ENCODE data around the gene TAOK1.

The TAOK1 gene

DNA sequence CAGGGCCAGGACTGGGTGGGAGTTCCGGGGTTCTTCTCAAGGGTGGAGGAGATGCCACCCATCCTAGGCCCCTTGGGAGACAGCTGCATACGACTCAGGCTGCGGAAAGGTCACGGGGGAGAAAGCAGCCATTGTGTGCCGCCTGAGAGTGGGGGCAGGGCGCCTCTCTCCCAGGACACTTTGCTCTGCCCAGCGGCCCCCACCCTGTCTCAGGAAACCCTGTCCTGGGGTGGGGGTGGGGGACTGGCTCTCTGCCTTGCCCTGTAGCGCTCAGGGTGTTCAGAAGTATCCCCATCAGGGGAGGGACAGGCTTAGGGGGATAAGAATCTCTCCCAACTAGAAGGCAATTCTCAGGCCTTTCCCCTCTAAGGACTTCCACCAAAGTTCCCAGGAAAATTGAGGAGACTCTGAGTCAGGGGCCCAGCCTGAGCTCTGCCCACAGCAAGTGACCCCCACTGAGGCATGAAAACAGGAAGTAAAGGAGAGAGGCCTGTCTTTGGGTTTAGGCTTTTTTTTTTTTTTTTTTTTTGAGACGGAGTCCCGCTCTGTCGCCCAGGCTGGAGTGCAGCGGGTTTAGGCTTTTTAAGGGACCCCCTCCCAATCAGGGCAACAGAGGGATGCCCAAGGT is 194.4 kb downstream of the TAOK1 start:
- TF ChIP-seq, protein P1, sequence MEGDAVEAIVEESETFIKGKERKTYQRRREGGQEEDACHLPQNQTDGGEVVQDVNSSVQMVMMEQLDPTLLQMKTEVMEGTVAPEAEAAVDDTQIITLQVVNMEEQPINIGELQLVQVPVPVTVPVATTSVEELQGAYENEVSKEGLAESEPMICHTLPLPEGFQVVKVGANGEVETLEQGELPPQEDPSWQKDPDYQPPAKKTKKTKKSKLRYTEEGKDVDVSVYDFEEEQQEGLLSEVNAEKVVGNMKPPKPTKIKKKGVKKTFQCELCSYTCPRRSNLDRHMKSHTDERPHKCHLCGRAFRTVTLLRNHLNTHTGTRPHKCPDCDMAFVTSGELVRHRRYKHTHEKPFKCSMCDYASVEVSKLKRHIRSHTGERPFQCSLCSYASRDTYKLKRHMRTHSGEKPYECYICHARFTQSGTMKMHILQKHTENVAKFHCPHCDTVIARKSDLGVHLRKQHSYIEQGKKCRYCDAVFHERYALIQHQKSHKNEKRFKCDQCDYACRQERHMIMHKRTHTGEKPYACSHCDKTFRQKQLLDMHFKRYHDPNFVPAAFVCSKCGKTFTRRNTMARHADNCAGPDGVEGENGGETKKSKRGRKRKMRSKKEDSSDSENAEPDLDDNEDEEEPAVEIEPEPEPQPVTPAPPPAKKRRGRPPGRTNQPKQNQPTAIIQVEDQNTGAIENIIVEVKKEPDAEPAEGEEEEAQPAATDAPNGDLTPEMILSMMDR (IDR thresholded peaks at IDR 0.05; ENCODE audit: borderline replicate concordance, insufficient read depth, low read depth, low read length): no peak
- H3K4me3 ChIP-seq (ENCODE audit: low read depth, low read length): no peak overlapping the region

DNA sequence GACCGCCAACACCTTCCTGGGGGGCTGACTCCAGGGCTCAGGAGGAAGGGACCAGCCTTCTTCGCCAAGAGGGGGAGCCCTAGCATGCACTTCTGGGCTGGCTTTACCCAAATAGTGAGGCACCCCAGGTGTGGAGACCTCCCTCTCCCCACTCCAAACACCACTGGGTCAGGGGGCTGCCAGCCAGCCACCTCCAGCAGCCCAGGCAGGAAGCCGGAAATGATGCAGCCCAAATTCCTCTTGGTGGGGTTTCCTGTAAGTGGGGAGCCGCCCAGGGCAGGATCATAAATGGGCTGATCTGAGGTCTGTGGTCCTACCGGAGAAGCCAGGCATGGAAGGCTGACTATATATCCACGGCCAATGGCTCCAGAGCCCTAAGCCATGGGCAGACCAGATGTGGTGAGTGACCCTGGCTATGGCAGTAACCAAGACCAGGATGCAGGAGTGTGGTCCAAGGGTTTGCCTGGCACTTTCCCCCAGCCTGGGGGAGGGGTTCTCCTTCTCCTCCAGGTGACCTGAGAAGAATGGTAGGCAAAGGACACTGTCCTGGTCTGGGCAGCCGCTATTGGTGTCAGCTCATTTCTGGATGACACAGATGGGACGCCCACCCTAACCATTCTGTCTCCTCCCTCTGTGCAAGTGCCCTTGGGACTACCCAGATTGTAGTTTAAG is 195.1 kb downstream of the TAOK1 start:
- TF ChIP-seq, protein P1 (IDR thresholded peaks at IDR 0.05; ENCODE audit: borderline replicate concordance, insufficient read depth, low read depth, low read length): peak; percentile 59
- no peak overlapping the region for H3K4me3 ChIP-seq (ENCODE audit: low read depth, low read length)

GRCh38 chr17:29586676-29587469 is 196.7 kb downstream of the TAOK1 start:
- TF ChIP-seq, protein P1 (IDR thresholded peaks at IDR 0.05; ENCODE audit: borderline replicate concordance, insufficient read depth, low read depth, low read length): no peak
- no peak overlapping the region for H3K4me3 ChIP-seq (ENCODE audit: low read depth, low read length)

DNA sequence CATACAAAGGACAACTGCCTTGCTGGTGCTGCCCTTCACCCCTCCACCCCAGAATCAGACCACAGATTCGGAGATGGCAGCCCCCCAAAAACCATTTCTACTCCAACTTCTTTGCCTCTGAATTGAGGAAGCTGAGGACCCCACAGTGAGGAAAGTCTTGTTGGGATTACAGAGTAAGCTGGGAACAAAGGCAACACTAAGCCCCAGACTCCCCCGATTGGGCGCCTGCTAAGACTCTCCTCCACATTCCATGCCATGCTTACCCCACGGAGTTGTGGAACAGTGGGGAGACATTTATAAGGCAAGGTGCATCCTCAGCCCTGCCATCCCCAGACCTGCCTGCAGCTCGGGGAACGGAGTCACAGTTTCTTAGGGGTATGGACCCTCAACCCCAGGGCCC is 197.4 kb downstream of the TAOK1 start:
- H3K4me3 ChIP-seq (ENCODE audit: low read depth, low read length): peak overlapping the region; percentile 85
- TF ChIP-seq, protein P1 (IDR thresholded peaks at IDR 0.05; ENCODE audit: borderline replicate concordance, insufficient read depth, low read depth, low read length): no peak

- TF ChIP-seq, protein P1 (IDR thresholded peaks at IDR 0.05; ENCODE audit: borderline replicate concordance, insufficient read depth, low read depth, low read length): no peak
- H3K4me3 ChIP-seq (ENCODE audit: low read depth, low read length): peak overlapping the region; percentile 85
These were observed 197.9 kb downstream of the TAOK1 start for GRCh38 chr17:29588017-29588561.

DNA sequence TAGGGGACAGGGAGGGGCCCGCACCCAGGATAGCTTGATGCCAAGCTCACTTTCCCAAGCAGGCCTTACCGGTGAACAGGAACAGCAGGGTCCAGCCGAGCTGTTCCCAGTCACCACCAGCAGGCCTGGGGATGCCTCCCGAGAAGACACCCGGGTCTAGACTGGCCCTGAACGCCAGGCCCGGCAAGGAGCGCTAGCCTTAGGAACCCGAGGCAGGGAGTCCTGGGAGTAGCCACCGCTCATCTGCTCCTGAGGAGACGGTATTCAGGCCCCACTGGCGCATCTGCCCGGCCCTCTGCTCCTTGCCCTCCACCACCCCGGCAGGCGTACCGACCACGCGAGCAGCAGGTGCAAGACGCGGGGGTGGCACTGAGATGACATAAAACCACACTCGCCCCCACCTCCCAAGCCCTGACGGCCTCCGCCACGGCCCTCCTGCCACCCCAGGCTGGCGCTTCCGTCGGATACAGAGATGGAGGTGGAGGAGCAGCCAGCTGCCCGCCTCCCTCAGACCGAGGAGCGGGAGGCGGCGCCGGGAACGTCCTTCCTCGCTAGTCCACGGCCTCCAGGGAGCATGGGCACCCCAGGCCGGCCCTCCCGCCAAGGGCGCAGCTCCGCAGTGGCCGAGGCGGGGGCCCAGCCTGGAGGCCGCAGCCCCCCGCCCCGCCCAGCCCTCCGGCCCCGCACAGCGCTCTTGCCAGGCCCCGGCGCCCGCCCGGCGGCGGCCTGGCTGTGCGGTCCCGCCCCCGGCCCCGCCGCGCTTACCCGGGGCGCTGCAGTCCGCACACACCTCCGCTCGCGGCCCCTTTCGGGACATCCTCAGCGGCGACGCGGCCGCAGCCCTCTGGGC is 198.6 kb downstream of the TAOK1 start:
- TF ChIP-seq, protein P1 (IDR thresholded peaks at IDR 0.05; ENCODE audit: borderline replicate concordance, insufficient read depth, low read depth, low read length): no peak

More for the DNA sequence above, 198.6 kb downstream of the TAOK1 start:
- peak overlapping the region; percentile 85 for H3K4me3 ChIP-seq (ENCODE audit: low read depth, low read length)
